GM23338 (cell line): ENCODE measurements around the gene MLH1. TPM values are rescaled to one million over a fixed set of nuclear protein-coding genes. Genes with fewer than 3 reads are reported as not detected.

ENCODE experiments used
- ATAC-seq: fragments of 200-7000 bp; cut with Tn5 transposase; 3 replicates; pipeline ENCODE4 v1.9.1; 2020
- DNase-seq: peaks from one replicate; pipeline ENCODE4 v3.0.0-alpha.2; 2015; ENCODE audit warnings: low spot score
- H2AFZ ChIP-seq: fragments of 200-600 bp; sonication (generic); 2 replicates; pipeline ENCODE4 v1.8.0; 2016; ENCODE audit warnings: antibody characterized with exemption, mild to moderate bottlenecking, moderate library complexity
- H3F3A ChIP-seq: fragments of 200-600 bp; sonication (generic); replicated peaks from 2 replicates; pipeline ENCODE4 v1.8.0; 2017; ENCODE audit warnings: antibody characterized with exemption, mixed run types, low read depth
- H3K27ac ChIP-seq: fragments of 200-600 bp; sonication (generic); 2 replicates; pipeline ENCODE4 v1.6.1; 2016; ENCODE audit warnings: low read depth
- H3K27me3 ChIP-seq: fragments of 200-600 bp; sonication (generic); 2 replicates; pipeline ENCODE4 v1.8.0; 2016; ENCODE audit warnings: mild to moderate bottlenecking, mixed run types, moderate library complexity; ENCODE audit not compliant: insufficient read depth
- H3K36me3 ChIP-seq: fragments of 200-600 bp; sonication (generic); 2 replicates; pipeline ENCODE4 v1.8.0; 2016; ENCODE audit warnings: mild to moderate bottlenecking; ENCODE audit not compliant: insufficient read depth
- H3K4me1 ChIP-seq: fragments of 200-600 bp; sonication (generic); 2 replicates; pipeline ENCODE4 v1.8.0; 2016; ENCODE audit warnings: mild to moderate bottlenecking, moderate library complexity; ENCODE audit not compliant: insufficient read depth
- H3K4me2 ChIP-seq: fragments of 200-600 bp; sonication (generic); 2 replicates; pipeline ENCODE4 v1.7.1; 2017; ENCODE audit warnings: mixed run types
- H3K4me3 ChIP-seq: fragments of 200-600 bp; sonication (generic); 2 replicates; pipeline ENCODE4 v1.6.1; 2016; ENCODE audit warnings: mixed run types
- H3K79me2 ChIP-seq: fragments of 200-600 bp; sonication (generic); replicated peaks from 2 replicates; pipeline ENCODE4 v1.8.0; 2017; ENCODE audit warnings: mild to moderate bottlenecking; ENCODE audit not compliant: insufficient read depth
- H3K9me2 ChIP-seq: fragments of 200-600 bp; sonication (generic); 2 replicates; pipeline ENCODE4 v1.8.0; 2017; ENCODE audit not compliant: insufficient read depth
- H4K20me1 ChIP-seq: fragments of 200-600 bp; sonication (generic); replicated peaks from 2 replicates; pipeline ENCODE4 v1.8.0; 2017; ENCODE audit warnings: mild to moderate bottlenecking; ENCODE audit not compliant: insufficient read depth
- H3K27ac Mint-ChIP-seq: 2 replicates; pipeline ENCODE4 v1.8.0; 2020; ENCODE audit warnings: inconsistent platforms, mild to moderate bottlenecking, moderate library complexity, mixed read lengths
- H3K27me3 Mint-ChIP-seq: 3 replicates; pipeline ENCODE4 v1.8.0; 2022; ENCODE audit warnings: low read depth, mild to moderate bottlenecking, moderate library complexity, mixed read lengths, inconsistent platforms; ENCODE audit not compliant: insufficient read depth, poor library complexity
- H3K36me3 Mint-ChIP-seq: 3 replicates; pipeline ENCODE4 v1.8.0; 2021; ENCODE audit warnings: low read depth, mild to moderate bottlenecking, inconsistent platforms, moderate library complexity, mixed read lengths
- H3K4me1 Mint-ChIP-seq: 3 replicates; pipeline ENCODE4 v1.8.0; 2020; ENCODE audit warnings: mild to moderate bottlenecking, inconsistent platforms, mixed read lengths
- H3K4me3 Mint-ChIP-seq: 3 replicates; pipeline ENCODE4 v1.8.0; 2021; ENCODE audit warnings: moderate library complexity, mild to moderate bottlenecking, inconsistent platforms, mixed read lengths
- H3K9me3 Mint-ChIP-seq: 3 replicates; pipeline ENCODE4 v1.8.0; 2020; ENCODE audit warnings: moderate library complexity, mild to moderate bottlenecking, inconsistent platforms, mixed read lengths
- CREB1 ChIP-seq: fragments of 250-450 bp; sonication (Bioruptor Pico); IDR thresholded peaks from 2 replicates; pipeline ENCODE4 v1.5.0; 2020; ENCODE audit warnings: low read depth, mild to moderate bottlenecking, moderate library complexity
- CTCF ChIP-seq, 2 experiments: fragments of 200-600 bp in 1 of 2; sonication (generic) in 1 of 2; conservative IDR thresholded peaks; 2 replicates each; pipeline versions ENCODE4 v1.5.1 to v1.6.1; 2016 to 2017; ENCODE audit warnings: antibody characterized with exemption in 2 of 2, low read depth in 2 of 2, mild to moderate bottlenecking in 2 of 2, moderate library complexity in 1 of 2
- EZH2 ChIP-seq: fragments of 200-600 bp; sonication (generic); IDR thresholded peaks from one replicate; pipeline ENCODE4 v1.8.0; 2017; ENCODE audit warnings: antibody characterized with exemption, mild to moderate bottlenecking, low read depth; ENCODE audit not compliant: unreplicated experiment
- EZH2phosphoT487 ChIP-seq: fragments of 200-600 bp; sonication (generic); IDR thresholded peaks from one replicate; pipeline ENCODE4 v1.8.1; 2018; ENCODE audit warnings: antibody characterized with exemption; ENCODE audit not compliant: unreplicated experiment
- JUNB ChIP-seq: IDR thresholded peaks from one replicate; pipeline ENCODE4 v1.6.1; 2016; ENCODE audit warnings: antibody characterized with exemption; ENCODE audit not compliant: unreplicated experiment
- NANOG ChIP-seq: IDR thresholded peaks from 2 replicates; pipeline ENCODE4 v1.6.1; 2016; ENCODE audit warnings: antibody characterized with exemption, borderline replicate concordance
- POLR2AphosphoS5 ChIP-seq: IDR thresholded peaks from 2 replicates; pipeline ENCODE4 v1.6.1; 2016; ENCODE audit warnings: antibody characterized with exemption, low read depth
- REST ChIP-seq: IDR thresholded peaks from one replicate; pipeline ENCODE4 v1.6.1; 2018; ENCODE audit warnings: antibody characterized with exemption; ENCODE audit not compliant: unreplicated experiment
- STAT1 ChIP-seq: IDR thresholded peaks from one replicate; pipeline ENCODE4 v1.6.1; 2016; ENCODE audit warnings: antibody characterized with exemption; ENCODE audit not compliant: unreplicated experiment
- ZNF114 ChIP-seq: fragments of 250-450 bp; sonication (Bioruptor Pico); IDR thresholded peaks from 2 replicates; pipeline ENCODE4 v1.5.0; 2020; ENCODE audit warnings: mild to moderate bottlenecking, moderate library complexity
- ZNF331 ChIP-seq: fragments of 250-450 bp; sonication (Bioruptor Pico); IDR thresholded peaks from 2 replicates; pipeline ENCODE4 v1.5.0; 2020; ENCODE audit warnings: low read depth, mild to moderate bottlenecking, moderate library complexity
- ZNF462 ChIP-seq: fragments of 250-450 bp; sonication (Bioruptor Pico); IDR thresholded peaks from 2 replicates; pipeline ENCODE4 v1.5.0; 2020; ENCODE audit warnings: mild to moderate bottlenecking, moderate library complexity
- polyA plus RNA-seq: library from polyadenylated mRNA; unstranded; fragments of >200 nt; fragmentation: Nextera tagmentation; extraction: Ambion mirVana; gene quantifications from 2 replicates; pipeline ENCODE4 v1.2.1, GENCODE V29; 2016
- total RNA-seq: library from RNA; depleted of rRNA; stranded (reverse); fragments of >200 nt; shearing (Covaris generic); gene quantifications from 2 replicates; pipeline ENCODE4 v1.2.3, GENCODE V29; 2014

MLH1 gene
- total and polyA plus RNA-seq, 2 experiments from 2014 or later, result 31.7 to 58.0 TPM

- Histone ChIP-seq H3K4me3 (no peak overlapping the region), H3K79me2 (no peaks in the 10 kb centered on the region), H3K4me2 (no peak overlapping the region), H3K27me3 (no peaks in the 10 kb centered on the region), H3F3A (no peaks in the 10 kb centered on the region), H2AFZ (no peak overlapping the region), H3K27ac (no peak overlapping the region), H3K4me1 (no peaks in the 10 kb centered on the region), H4K20me1 (peaks cover 11% of the 10 kb centered on the region; the same call in 1 of the 2 replicates), H3K9me2 (no peaks in the 10 kb centered on the region), H3K36me3 (peaks cover 28% of the 10 kb centered on the region)
- H3K4me3 Mint-ChIP-seq, result no peak overlapping the region
- H3K36me3 Mint-ChIP-seq, result peaks cover 73% of the 10 kb centered on the region
- DNase-seq (no peak), ATAC-seq (no peak)
- no peak for TF ChIP-seq EZH2phosphoT487
- no peak for TF ChIP-seq REST
- TF ChIP-seq ZNF462, result no peak
- no peak for TF ChIP-seq STAT1
- no peak for TF ChIP-seq CTCF (conservative IDR thresholded peaks at IDR 0.05; ENCODE audit: low read depth in 2 of 2)
- TF ChIP-seq ZNF331 (CRISPR knock-in tag), result no peak
- no peak for TF ChIP-seq CREB1 (CRISPR knock-in tag)
- TF ChIP-seq NANOG, result no peak
- no peak for TF ChIP-seq JUNB
- TF ChIP-seq POLR2AphosphoS5, result no peak
- TF ChIP-seq EZH2, result no peak
- TF ChIP-seq ZNF114 (CRISPR knock-in tag), result no peak
- H3K9me3 Mint-ChIP-seq, result peaks cover 2% of the 10 kb centered on the region; the same call in 2 of the 3 replicates
- H3K27ac Mint-ChIP-seq, result no peak overlapping the region
- no peaks in the 10 kb centered on the region for H3K4me1 Mint-ChIP-seq
- peaks cover 2% of the 10 kb centered on the region for H3K27me3 Mint-ChIP-seq
These were observed 35.0 kb downstream of the MLH1 start for GRCh38 chr3:37028329-37028728.
